Astrocyte (in vitro differentiated cells and primary cell): Measurements from ENCODE around the gene DNAH6. TPM values are rescaled to one million over a fixed set of nuclear protein-coding genes. Genes with fewer than 3 reads are reported as not detected.

Experiments
- DNase-seq: peaks from one replicate; pipeline ENCODE4 v3.0.0-alpha.2; 2010; ENCODE audit warnings: low read depth
- FAIRE-seq: peaks from 2 replicates; lab custom pipeline; 2011; peaks lifted over from hg19 to GRCh38; lab: Jason Lieb, UNC
- H2AFZ ChIP-seq: 2 replicates; pipeline ENCODE4 v1.6.0; 2012; ENCODE audit warnings: low read depth, low read length, inconsistent platforms
- H3K27ac ChIP-seq: 2 replicates; pipeline ENCODE4 v1.5.1; 2011; ENCODE audit warnings: low read depth, low read length, inconsistent platforms
- H3K27me3 ChIP-seq: 2 replicates; pipeline ENCODE4 v1.6.0; 2011; ENCODE audit warnings: low read length, inconsistent platforms; ENCODE audit not compliant: insufficient read depth
- H3K36me3 ChIP-seq: 2 replicates; pipeline ENCODE4 v1.5.1; 2011; ENCODE audit warnings: low read length, inconsistent platforms; ENCODE audit not compliant: insufficient read depth
- H3K4me1 ChIP-seq: 2 replicates; pipeline ENCODE4 v1.5.1; 2011; ENCODE audit warnings: low read length, inconsistent platforms; ENCODE audit not compliant: insufficient read depth
- H3K4me2 ChIP-seq: 2 replicates; pipeline ENCODE4 v1.6.0; 2012; ENCODE audit warnings: low read length, inconsistent platforms
- H3K4me3 ChIP-seq: 2 replicates; pipeline ENCODE4 v1.5.1; 2011; ENCODE audit warnings: low read depth, mild to moderate bottlenecking, low read length, inconsistent platforms; ENCODE audit not compliant: insufficient read depth
- H3K79me2 ChIP-seq: 2 replicates; pipeline ENCODE4 v1.6.0; 2012; ENCODE audit warnings: mild to moderate bottlenecking, low read length, inconsistent platforms; ENCODE audit not compliant: insufficient read depth
- H3K9ac ChIP-seq: 2 replicates; pipeline ENCODE4 v1.6.0; 2012; ENCODE audit warnings: mild to moderate bottlenecking, low read length, inconsistent platforms
- H3K9me3 ChIP-seq: 2 replicates; pipeline ENCODE4 v1.5.1; 2012; ENCODE audit warnings: low read depth, mild to moderate bottlenecking, low read length, inconsistent platforms; ENCODE audit not compliant: insufficient read depth
- H4K20me1 ChIP-seq: 2 replicates; pipeline ENCODE4 v1.6.0; 2012; ENCODE audit warnings: low read length, inconsistent platforms; ENCODE audit not compliant: insufficient read depth
- H3K27ac Mint-ChIP-seq: one replicate; pipeline ENCODE4 v1.8.0; 2021; ENCODE audit warnings: mild to moderate bottlenecking, mixed read lengths; ENCODE audit not compliant: unreplicated experiment
- H3K27me3 Mint-ChIP-seq: one replicate; pipeline ENCODE4 v1.8.0; 2021; ENCODE audit warnings: low read depth, mixed read lengths; ENCODE audit not compliant: unreplicated experiment
- H3K36me3 Mint-ChIP-seq: one replicate; pipeline ENCODE4 v1.8.0; 2021; ENCODE audit warnings: low read depth, mixed read lengths; ENCODE audit not compliant: unreplicated experiment
- H3K4me1 Mint-ChIP-seq: one replicate; pipeline ENCODE4 v1.8.0; 2021; ENCODE audit warnings: low read depth, mixed read lengths; ENCODE audit not compliant: unreplicated experiment
- H3K4me3 Mint-ChIP-seq: one replicate; pipeline ENCODE4 v1.8.0; 2021; ENCODE audit warnings: mild to moderate bottlenecking, moderate library complexity, mixed read lengths; ENCODE audit not compliant: unreplicated experiment
- H3K9me3 Mint-ChIP-seq: one replicate; pipeline ENCODE4 v1.8.0; 2021; ENCODE audit warnings: mild to moderate bottlenecking, mixed read lengths; ENCODE audit not compliant: unreplicated experiment
- EZH2 ChIP-seq: IDR thresholded peaks from 2 replicates; pipeline ENCODE4 v1.6.1; 2012; ENCODE audit warnings: mild to moderate bottlenecking, low read length, inconsistent platforms; ENCODE audit not compliant: insufficient read depth
- total RNA-seq: library from RNA; stranded (reverse); gene quantifications from 2 replicates; pipeline ENCODE4 v1.2.1, GENCODE V29; 2021
- TF ChIP-seq, protein P1 (sequence below): IDR thresholded peaks from 2 replicates; pipeline ENCODE4 v1.5.1; 2011; ENCODE audit warnings: low read depth, mild to moderate bottlenecking, inconsistent platforms, low read length, moderate library complexity; ENCODE audit not compliant: insufficient read depth

DNAH6 gene
- total RNA-seq, 1 donor from 2014 or later = 0.20 TPM

DNA sequence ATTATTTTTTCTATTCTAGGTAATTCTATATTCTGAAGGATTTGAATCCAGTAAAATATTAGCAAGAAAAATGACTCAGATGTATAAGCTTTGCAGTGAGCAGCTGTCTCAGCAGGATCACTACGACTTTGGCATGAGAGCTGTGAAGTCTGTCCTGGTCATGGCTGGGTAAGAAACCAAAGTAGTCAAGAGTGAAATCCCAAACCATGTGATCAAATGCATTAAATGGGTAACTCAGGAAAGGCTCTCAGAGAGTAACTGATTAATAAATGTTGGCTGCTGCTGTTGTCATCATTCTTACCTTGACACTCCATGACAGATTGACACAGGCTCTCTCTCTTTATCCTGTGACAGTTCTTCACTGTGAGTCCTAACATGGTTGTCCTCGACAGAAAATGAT, 124.1 kb downstream of the DNAH6 start:
- DNase-seq (no peak), FAIRE-seq (no peak)
- peaks cover 2% of the 10 kb centered on the region for H3K4me1 Mint-ChIP-seq
- H3K27me3 Mint-ChIP-seq = peaks cover 4% of the 10 kb centered on the region
- H3K27me3 ChIP-seq = peaks cover 3% of the 10 kb centered on the region
- H3K4me3 ChIP-seq = no peak overlapping the region
- no peaks in the 10 kb centered on the region for H3K79me2 ChIP-seq
- H3K9me3 ChIP-seq = no peaks in the 10 kb centered on the region
- no peaks in the 10 kb centered on the region for H3K4me1 ChIP-seq
- no peak overlapping the region for H3K27ac ChIP-seq
- H3K27ac Mint-ChIP-seq = no peak overlapping the region
- no peak overlapping the region for H3K4me3 Mint-ChIP-seq
- H3K36me3 ChIP-seq = no peaks in the 10 kb centered on the region
- H4K20me1 ChIP-seq = no peaks in the 10 kb centered on the region
- no peak overlapping the region for H2AFZ ChIP-seq
- no peak overlapping the region for H3K4me2 ChIP-seq
- H3K9ac ChIP-seq = no peak overlapping the region
- H3K9me3 Mint-ChIP-seq = no peaks in the 10 kb centered on the region
- TF ChIP-seq, protein P1, sequence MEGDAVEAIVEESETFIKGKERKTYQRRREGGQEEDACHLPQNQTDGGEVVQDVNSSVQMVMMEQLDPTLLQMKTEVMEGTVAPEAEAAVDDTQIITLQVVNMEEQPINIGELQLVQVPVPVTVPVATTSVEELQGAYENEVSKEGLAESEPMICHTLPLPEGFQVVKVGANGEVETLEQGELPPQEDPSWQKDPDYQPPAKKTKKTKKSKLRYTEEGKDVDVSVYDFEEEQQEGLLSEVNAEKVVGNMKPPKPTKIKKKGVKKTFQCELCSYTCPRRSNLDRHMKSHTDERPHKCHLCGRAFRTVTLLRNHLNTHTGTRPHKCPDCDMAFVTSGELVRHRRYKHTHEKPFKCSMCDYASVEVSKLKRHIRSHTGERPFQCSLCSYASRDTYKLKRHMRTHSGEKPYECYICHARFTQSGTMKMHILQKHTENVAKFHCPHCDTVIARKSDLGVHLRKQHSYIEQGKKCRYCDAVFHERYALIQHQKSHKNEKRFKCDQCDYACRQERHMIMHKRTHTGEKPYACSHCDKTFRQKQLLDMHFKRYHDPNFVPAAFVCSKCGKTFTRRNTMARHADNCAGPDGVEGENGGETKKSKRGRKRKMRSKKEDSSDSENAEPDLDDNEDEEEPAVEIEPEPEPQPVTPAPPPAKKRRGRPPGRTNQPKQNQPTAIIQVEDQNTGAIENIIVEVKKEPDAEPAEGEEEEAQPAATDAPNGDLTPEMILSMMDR = no peak
- no peak for TF ChIP-seq EZH2
- no peaks in the 10 kb centered on the region for H3K36me3 Mint-ChIP-seq

DNA sequence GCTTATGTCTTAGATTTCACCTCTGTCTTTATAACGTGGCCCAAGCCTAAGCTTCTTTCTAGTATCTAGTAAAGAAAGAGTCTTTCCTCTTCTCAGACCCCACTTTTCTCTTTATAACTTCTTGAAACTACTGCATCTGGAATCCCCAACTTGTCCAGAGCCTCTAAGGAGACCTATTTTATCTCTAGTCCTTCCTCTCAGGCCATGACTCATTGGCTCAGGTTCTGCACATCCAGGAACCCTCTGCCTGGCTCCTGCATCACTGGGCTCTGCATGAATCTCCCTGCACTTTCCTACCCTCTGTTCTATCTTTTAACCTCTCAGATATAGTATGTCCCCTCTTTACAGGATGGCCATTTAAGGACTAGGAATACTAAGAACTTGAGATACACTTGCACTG, 124.7 kb downstream of the DNAH6 start:
- DNase-seq (no peak), FAIRE-seq (no peak)
- Mint-ChIP-seq H3K36me3 (no peaks in the 10 kb centered on the region), H3K4me1 (peaks cover 2% of the 10 kb centered on the region), H3K4me3 (no peak overlapping the region), H3K9me3 (no peaks in the 10 kb centered on the region), H3K27me3 (peaks cover 4% of the 10 kb centered on the region), H3K27ac (no peak overlapping the region)
- H3K9me3 ChIP-seq = no peaks in the 10 kb centered on the region
- H3K27me3 ChIP-seq = peaks cover 3% of the 10 kb centered on the region
- H3K4me3 ChIP-seq = no peak overlapping the region
- no peak overlapping the region for H2AFZ ChIP-seq
- H3K9ac ChIP-seq = no peak overlapping the region
- H3K27ac ChIP-seq = no peak overlapping the region
- no peak overlapping the region for H3K4me2 ChIP-seq
- H3K36me3 ChIP-seq = no peaks in the 10 kb centered on the region
- TF ChIP-seq EZH2 = no peak
- no peaks in the 10 kb centered on the region for H3K4me1 ChIP-seq
- H3K79me2 ChIP-seq = no peaks in the 10 kb centered on the region
- H4K20me1 ChIP-seq = no peaks in the 10 kb centered on the region

DNA sequence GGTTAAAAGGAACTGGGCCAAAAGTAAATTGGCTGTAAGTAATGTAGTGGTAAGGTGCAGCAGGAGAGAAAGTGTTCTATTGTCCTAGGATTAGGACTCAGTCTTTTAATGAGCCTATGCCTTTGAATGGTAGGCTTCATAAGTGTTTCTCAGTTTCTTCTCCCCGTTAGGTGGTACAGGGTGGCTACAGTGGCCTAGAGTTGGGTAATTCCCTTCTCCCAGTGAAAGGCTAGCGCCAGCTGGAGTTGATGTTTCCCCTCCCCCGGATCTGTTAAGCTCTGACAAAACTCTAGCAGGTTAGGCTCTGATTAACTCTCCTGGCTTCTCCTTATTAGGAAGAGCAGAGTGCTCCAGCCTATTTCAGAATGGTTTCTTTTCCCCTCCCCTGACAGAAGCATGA, 127.7 kb downstream of the DNAH6 start:
- Histone ChIP-seq H3K4me2 (no peak overlapping the region), H3K79me2 (no peaks in the 10 kb centered on the region), H2AFZ (no peak overlapping the region), H3K9me3 (no peaks in the 10 kb centered on the region), H3K27me3 (peaks cover 3% of the 10 kb centered on the region), H3K27ac (no peak overlapping the region), H3K4me3 (no peak overlapping the region), H3K9ac (no peak overlapping the region), H3K36me3 (no peaks in the 10 kb centered on the region), H3K4me1 (no peaks in the 10 kb centered on the region), H4K20me1 (no peaks in the 10 kb centered on the region)
- Mint-ChIP-seq H3K4me3 (no peak overlapping the region), H3K27me3 (peaks cover 6% of the 10 kb centered on the region), H3K27ac (no peak overlapping the region), H3K9me3 (no peaks in the 10 kb centered on the region), H3K36me3 (no peaks in the 10 kb centered on the region), H3K4me1 (peaks cover 2% of the 10 kb centered on the region)
- DNase-seq (no peak), FAIRE-seq (no peak)
- no peak for TF ChIP-seq EZH2
- TF ChIP-seq, protein P1 = no peak
